RWPE2 (cell line): Measurements from ENCODE around the gene PNLDC1.

ENCODE experiments used
- ATAC-seq: fragments of 200-7000 bp; cut with Tn5 transposase; 3 replicates; pipeline ENCODE4 v1.9.1; 2021; ENCODE audit warnings: low read depth
- DNase-seq: peaks from one replicate; pipeline ENCODE4 v3.0.0-alpha.2; 2020; ENCODE audit warnings: low spot score
- H3K27ac ChIP-seq: fragments of 450-650 bp; 2 replicates; pipeline ENCODE4 v1.5.1; 2017; ENCODE audit warnings: mild to moderate bottlenecking; ENCODE audit not compliant: poor library complexity, severe bottlenecking
- H3K27me3 ChIP-seq: fragments of 250-450 bp; sonication (Bioruptor Pico); 2 replicates; pipeline ENCODE4 v1.5.1; 2021; ENCODE audit warnings: mild to moderate bottlenecking, moderate library complexity; ENCODE audit not compliant: insufficient read depth, poor library complexity, severe bottlenecking
- H3K36me3 ChIP-seq: fragments of 250-450 bp; sonication (Bioruptor Pico); 2 replicates; pipeline ENCODE4 v1.5.1; 2020; ENCODE audit warnings: low read depth, mild to moderate bottlenecking, moderate library complexity
- H3K4me1 ChIP-seq: fragments of 250-450 bp; sonication (Bioruptor Pico); 2 replicates; pipeline ENCODE4 v1.5.1; 2021; ENCODE audit warnings: mild to moderate bottlenecking, moderate library complexity; ENCODE audit not compliant: insufficient read depth, poor library complexity, severe bottlenecking
- H3K4me3 ChIP-seq: fragments of 250-450 bp; sonication (Bioruptor Pico); 2 replicates; pipeline ENCODE4 v1.5.1; 2021; ENCODE audit warnings: mild to moderate bottlenecking, moderate library complexity; ENCODE audit not compliant: severe bottlenecking
- H3K9me3 ChIP-seq: fragments of 250-450 bp; sonication (Bioruptor Pico); 2 replicates; pipeline ENCODE4 v1.5.1; 2021; ENCODE audit warnings: mild to moderate bottlenecking, moderate library complexity; ENCODE audit not compliant: severe bottlenecking
- CTCF ChIP-seq: fragments of 450-650 bp; IDR thresholded peaks from one replicate; pipeline ENCODE4 v1.5.1; 2017; ENCODE audit warnings: mild to moderate bottlenecking, moderate library complexity; ENCODE audit not compliant: poor library complexity, severe bottlenecking

PNLDC1 gene

GRCh38 chr6:159766906-159767305 is 33.2 kb upstream of the PNLDC1 start:
- H3K4me1 ChIP-seq: peaks cover 3% of the 10 kb centered on the region
- DNase-seq (no peak), ATAC-seq (no peak)
- no peaks in the 10 kb centered on the region for H3K27me3 ChIP-seq
- H3K4me3 ChIP-seq: no peak overlapping the region
- TF ChIP-seq CTCF: no peak
- no peak overlapping the region for H3K27ac ChIP-seq
- H3K36me3 ChIP-seq: peaks cover 92% of the 10 kb centered on the region
- no peaks in the 10 kb centered on the region for H3K9me3 ChIP-seq

GRCh38 chr6:159769470-159769869 is 30.6 kb upstream of the PNLDC1 start:
- Histone ChIP-seq H3K27ac (no peak overlapping the region), H3K9me3 (no peaks in the 10 kb centered on the region), H3K36me3 (peaks cover 97% of the 10 kb centered on the region), H3K4me1 (no peaks in the 10 kb centered on the region), H3K4me3 (no peak overlapping the region), H3K27me3 (no peaks in the 10 kb centered on the region)
- no peak for TF ChIP-seq CTCF
- DNase-seq (no peak), ATAC-seq (no peak)

- DNase-seq: no peak
These were observed 27.9 kb upstream of the PNLDC1 start for GRCh38 chr6:159772196-159772595.

GRCh38 chr6:159777240-159777904 is 22.7 kb upstream of the PNLDC1 start:
- Histone ChIP-seq H3K9me3 (no peaks in the 10 kb centered on the region), H3K4me3 (no peak overlapping the region), H3K27ac (no peak overlapping the region), H3K4me1 (no peaks in the 10 kb centered on the region), H3K27me3 (no peaks in the 10 kb centered on the region), H3K36me3 (peaks cover 93% of the 10 kb centered on the region)
- TF ChIP-seq CTCF: no peak
- DNase-seq (no peak), ATAC-seq (no peak)

More at GRCh38 chr6:159772196-159772595, 27.9 kb upstream of the PNLDC1 start:
- TF ChIP-seq CTCF: no peak
- Histone ChIP-seq H3K4me1 (no peaks in the 10 kb centered on the region), H3K9me3 (no peaks in the 10 kb centered on the region), H3K27me3 (no peaks in the 10 kb centered on the region), H3K27ac (no peak overlapping the region), H3K36me3 (peaks cover 96% of the 10 kb centered on the region), H3K4me3 (no peak overlapping the region)
- ATAC-seq: no peak

- no peak overlapping the region for H3K27ac ChIP-seq
- H3K4me3 ChIP-seq: no peak overlapping the region
- no peaks in the 10 kb centered on the region for H3K4me1 ChIP-seq
- no peaks in the 10 kb centered on the region for H3K27me3 ChIP-seq
- no peaks in the 10 kb centered on the region for H3K9me3 ChIP-seq
- TF ChIP-seq CTCF: no peak
- ATAC-seq (no peak), DNase-seq (no peak)
- H3K36me3 ChIP-seq: peaks cover 96% of the 10 kb centered on the region
These were observed 21.9 kb upstream of the PNLDC1 start for GRCh38 chr6:159778131-159778530.
